Suppressor macrophage (primary cell): ENCODE data around the gene NCAN.

Source experiments
- DNase-seq, 4 experiments: peaks; one replicate each; pipeline ENCODE4 v3.0.0-alpha.2; 2020 to 2022

Gene NCAN

DNA sequence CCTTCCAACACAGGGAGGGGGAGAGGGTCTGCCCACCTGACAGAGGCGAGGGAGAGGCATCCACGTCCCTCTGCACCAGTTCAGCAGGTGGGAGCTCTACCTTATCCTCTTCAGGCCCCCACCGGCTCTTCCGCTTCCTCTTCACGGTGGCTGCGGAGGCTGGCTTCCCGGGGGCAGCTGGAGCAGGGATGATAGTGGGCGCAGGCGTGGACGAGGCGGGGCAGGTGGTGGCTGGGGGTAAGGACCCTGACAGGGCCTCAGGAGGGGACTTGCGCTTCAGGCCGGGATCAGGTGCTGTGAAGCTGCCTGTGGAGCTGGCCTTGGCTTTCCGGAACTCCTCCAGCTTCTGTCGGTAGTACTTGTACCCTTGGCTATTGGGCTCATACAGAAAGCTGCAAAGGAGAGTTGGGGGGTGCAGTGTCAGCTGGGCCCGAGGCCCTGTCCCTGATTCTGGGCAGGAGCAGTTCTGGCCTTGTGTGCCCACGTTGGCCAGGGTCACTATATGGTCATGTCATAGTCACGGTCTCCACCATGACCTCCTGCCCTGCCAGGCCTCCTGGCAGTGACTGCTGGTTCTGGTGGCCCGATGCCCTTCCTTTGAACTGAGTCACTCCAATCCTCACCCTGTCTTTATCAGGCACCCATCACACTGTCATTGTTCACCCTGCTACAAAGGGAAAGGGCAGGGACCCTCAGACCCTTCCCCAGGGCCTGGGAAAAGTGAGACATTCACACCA is 85.4 kb downstream of the NCAN start:
- DNase-seq = no peak

DNA sequence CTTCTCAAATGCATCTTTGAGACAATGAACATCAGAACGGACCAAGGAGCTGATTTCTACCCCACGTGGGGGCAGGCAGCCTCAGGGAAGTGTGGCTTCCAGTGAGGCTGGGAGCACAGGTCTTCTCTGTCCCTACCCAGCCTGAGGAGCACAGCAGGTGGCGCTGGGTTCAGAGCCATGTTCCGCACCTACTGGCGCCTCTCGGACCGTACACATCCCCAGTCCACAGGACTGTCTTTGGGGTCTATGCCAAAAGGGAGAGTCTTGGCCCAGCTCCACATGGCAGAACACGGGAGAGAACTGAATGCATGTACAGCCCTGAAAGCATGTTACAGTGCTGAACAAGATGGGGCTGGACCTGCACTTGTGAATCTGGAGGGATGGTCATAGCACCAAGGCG is 86.0 kb downstream of the NCAN start:
- DNase-seq = no peak

GRCh38 chr19:19300613-19301012 is 88.9 kb downstream of the NCAN start:
- DNase-seq = no peak
